LoVo (cell line): ENCODE measurements around the gene LRIT3.

Source experiments
- DNase-seq: peaks from one replicate; pipeline ENCODE4 v3.0.0-alpha.2; 2016; ENCODE audit warnings: low spot score

The LRIT3 gene

GRCh38 chr4:109902559-109903251 lies 54.8 kb downstream of the LRIT3 start:
- no peak for DNase-seq

GRCh38 chr4:109908731-109909130 lies 60.8 kb downstream of the LRIT3 start:
- no peak for DNase-seq

- DNase-seq: no peak
These were observed 62.3 kb downstream of the LRIT3 start for GRCh38 chr4:109910256-109910655.

GRCh38 chr4:109912706-109913595 lies 65.0 kb downstream of the LRIT3 start, which contains the start of gene EGF:
Gene EGF, plus strand, starts transcription at chr4:109912883. Its CDS starts 453 bp downstream, at chr4:109913336.
- DNase-seq: peak; percentile 24

GRCh38 chr4:109913596-109914241 lies 65.8 kb downstream of the LRIT3 start:
- DNase-seq: no peak

GRCh38 chr4:109914322-109914721 lies 66.4 kb downstream of the LRIT3 start:
- DNase-seq: no peak

GRCh38 chr4:109915385-109916026 lies 67.6 kb downstream of the LRIT3 start:
- DNase-seq: no peak

- DNase-seq: no peak
These were observed 68.1 kb downstream of the LRIT3 start for GRCh38 chr4:109916027-109916409.

GRCh38 chr4:109921384-109921808 lies 73.5 kb downstream of the LRIT3 start:
- peak; percentile 11 for DNase-seq
